Measurements from ENCODE around the gene DGKQ. TPM values are rescaled to one million over a fixed set of nuclear protein-coding genes. Genes with fewer than 3 reads are reported as not detected.

The DGKQ gene
- total and polyA plus RNA-seq, 2 of the 13 experiments (the other 11 are each of a cell fraction or from before 2014, with no cell fraction given), result 4.5 to 7.2 TPM

GRCh38 chr4:952881-953573 is 20.3 kb downstream of the DGKQ start:
- Histone ChIP-seq H3K4me2 (ENCODE audit: low read depth, low read length) (no peak overlapping the region), H3K4me1 (ENCODE audit: insufficient read depth, low read length) (peaks cover 7% of the 10 kb centered on the region; the same call in 1 of the 2 replicates), H3K36me3 (replicated peaks in 1 of 2; ENCODE audit: control insufficient read depth in 1 of 2, insufficient read depth in 2 of 2, low read length in 2 of 2) (no peaks in the 10 kb centered on the region), H3K9ac (ENCODE audit: insufficient read depth, low read depth, low read length) (no peak overlapping the region), H2AFZ (ENCODE audit: low read length) (no peak overlapping the region), H3K9me3 (ENCODE audit: low read length) (no peaks in the 10 kb centered on the region), H3K27me3 (ENCODE audit: control insufficient read depth in 1 of 2, insufficient read depth in 2 of 2, low read length in 2 of 2) (no peaks in the 10 kb centered on the region), H3K27ac (ENCODE audit: extremely low read length, insufficient read depth, low read length) (no peak overlapping the region), H3K79me2 (ENCODE audit: insufficient read depth, low read length) (no peaks in the 10 kb centered on the region), H3K4me3 (replicated peaks in 1 of 3; ENCODE audit: insufficient read depth in 1 of 3, low read depth in 2 of 3, low read length in 3 of 3) (no peak overlapping the region), H4K20me1 (ENCODE audit: insufficient read depth, low read length) (no peaks in the 10 kb centered on the region)
- in situ Hi-C loops (cut with HindIII; ENCODE audit: extremely low pct_ligation_motif_present, low pct_unique_long_range_greater_than_20kb) (no loop called here), intact Hi-C loops (cut with micrococcal nuclease; ENCODE audit: unreplicated experiment) (no loop called here)
- DNase-seq (ENCODE audit: low spot score) (no peak), FAIRE-seq (no peak), ATAC-seq (no peak)
- ChIA-PET POLR2A (no interaction called here), CTCF (ENCODE audit: low intra/inter-chr PET ratio, low total read pairs) (no interaction called here)
- 95% methylated on average over 27 of the region's 28 CpGs for WGBS (ENCODE audit: low lambda C conversion rate)
- no TSS peak for BruUV-seq (replicated peaks)
- no peak for TF ChIP-seq RARG (CRISPR knock-in tag; IDR thresholded peaks at IDR 0.05; ENCODE audit: low read depth)
- no peak for TF ChIP-seq PCBP1 (IDR thresholded peaks at IDR 0.05; ENCODE audit: borderline replicate concordance, low read depth, low read length)
- TF ChIP-seq HNF1B (CRISPR knock-in tag; IDR thresholded peaks at IDR 0.05), result no peak
- no peak for TF ChIP-seq KLF12 (CRISPR knock-in tag; IDR thresholded peaks at IDR 0.05; ENCODE audit: borderline replicate concordance)
- no peak for TF ChIP-seq ZFY (CRISPR knock-in tag; IDR thresholded peaks at IDR 0.05)
- no peak for TF ChIP-seq MTERF4 (CRISPR knock-in tag; IDR thresholded peaks at IDR 0.05)
- no peak for TF ChIP-seq ZNF644 (CRISPR knock-in tag; IDR thresholded peaks at IDR 0.05; ENCODE audit: low read depth)
- TF ChIP-seq TEAD2 (CRISPR knock-in tag; IDR thresholded peaks at IDR 0.05), result no peak
- TF ChIP-seq, protein P1, sequence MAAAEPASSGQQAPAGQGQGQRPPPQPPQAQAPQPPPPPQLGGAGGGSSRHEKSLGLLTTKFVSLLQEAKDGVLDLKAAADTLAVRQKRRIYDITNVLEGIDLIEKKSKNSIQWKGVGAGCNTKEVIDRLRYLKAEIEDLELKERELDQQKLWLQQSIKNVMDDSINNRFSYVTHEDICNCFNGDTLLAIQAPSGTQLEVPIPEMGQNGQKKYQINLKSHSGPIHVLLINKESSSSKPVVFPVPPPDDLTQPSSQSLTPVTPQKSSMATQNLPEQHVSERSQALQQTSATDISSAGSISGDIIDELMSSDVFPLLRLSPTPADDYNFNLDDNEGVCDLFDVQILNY (CRISPR knock-in tag; conservative IDR thresholded peaks at IDR 0.05), result no peak
- no peak for TF ChIP-seq ZKSCAN1 (IDR thresholded peaks at IDR 0.05; ENCODE audit: low read length)
- no peak for TF ChIP-seq PRDM15 (CRISPR knock-in tag; IDR thresholded peaks at IDR 0.05)
- TF ChIP-seq NKX3-1 (CRISPR knock-in tag; IDR thresholded peaks at IDR 0.05), result no peak
- no peak for TF ChIP-seq SNAI1 (CRISPR knock-in tag; IDR thresholded peaks at IDR 0.05; ENCODE audit: borderline replicate concordance)
- TF ChIP-seq PAXIP1 (CRISPR knock-in tag; conservative IDR thresholded peaks at IDR 0.05), result no peak
